HepG2 (cell line): ENCODE measurements around the gene LDLRAD4. TPM values are rescaled to one million over a fixed set of nuclear protein-coding genes. Genes with fewer than 3 reads are reported as not detected.

Experiments
- AKAP8 ChIP-seq: sonication (generic); formaldehyde crosslinking; IDR thresholded peaks from 2 replicates; pipeline ENCODE4 v1.5.1; 2020; ENCODE audit warnings: mild to moderate bottlenecking, missing genetic modification reagents
- CREM ChIP-seq, 2 experiments: sonication (generic) in 1 of 2; formaldehyde crosslinking in 1 of 2; IDR thresholded peaks; 2 replicates each; pipeline versions ENCODE4 v1.4.0 to v1.6.1; 2016 to 2020; ENCODE audit warnings: antibody characterized with exemption in 1 of 2, mild to moderate bottlenecking in 1 of 2, missing genetic modification reagents in 1 of 2
- KDM5A ChIP-seq: fragments of 200-600 bp; sonication (generic); IDR thresholded peaks from 2 replicates; pipeline ENCODE4 v1.7.0; 2018; ENCODE audit warnings: antibody characterized with exemption, mild to moderate bottlenecking, low read length, borderline replicate concordance
- MAF1 ChIP-seq: sonication (generic); formaldehyde crosslinking; IDR thresholded peaks from 2 replicates; pipeline ENCODE4 v1.5.0; 2020; ENCODE audit warnings: missing genetic modification reagents, borderline replicate concordance
- NBN ChIP-seq: fragments of 450-650 bp; conservative IDR thresholded peaks from 2 replicates; pipeline ENCODE4 v1.6.1; 2017
- NCOA2 ChIP-seq: sonication (generic); formaldehyde crosslinking; IDR thresholded peaks from 2 replicates; pipeline ENCODE4 v1.8.0; 2022; ENCODE audit warnings: inconsistent platforms
- NR2F6 ChIP-seq, 2 experiments: IDR thresholded peaks; 2 replicates each; pipeline ENCODE4 v1.6.1; 2016; ENCODE audit warnings: antibody characterized with exemption in 1 of 2, mild to moderate bottlenecking in 1 of 2
- RFX1 ChIP-seq: fragments of 450-650 bp; IDR thresholded peaks from 2 replicates; pipeline ENCODE4 v1.6.1; 2017
- SP5 ChIP-seq: IDR thresholded peaks from 2 replicates; pipeline ENCODE4 v1.6.1; 2016; ENCODE audit warnings: low read depth, borderline replicate concordance
- ZFP36 ChIP-seq: fragments of 150-350 bp; IDR thresholded peaks from 2 replicates; pipeline ENCODE4 v1.6.1; 2018; ENCODE audit warnings: borderline replicate concordance, low read length, low read depth; ENCODE audit not compliant: partially characterized antibody
- ZMYM3 ChIP-seq: sonication (generic); formaldehyde crosslinking; IDR thresholded peaks from 2 replicates; pipeline ENCODE4 v1.5.1; 2020; ENCODE audit warnings: mild to moderate bottlenecking, missing genetic modification reagents
- polyA plus RNA-seq, 8 experiments: library from polyadenylated mRNA; depleted of rRNA in 3 of 8; stranded (reverse) in 7 of 8; unstranded in 1 of 8; fragments of >200 nt; fragmentation: Illumina TruSeq in 4 of 8; extraction: Trizol in 4 of 8; gene quantifications; 2 replicates each; pipeline versions ENCODE4 v1.2.1 to v1.2.3, GENCODE V29; 2011 to 2016; ENCODE audit warnings: low read depth in 4 of 8, missing spikeins in 1 of 8, mixed read lengths in 1 of 8; ENCODE audit not compliant: insufficient read depth in 1 of 8
- total RNA-seq, 5 experiments: library from RNA; depleted of rRNA; stranded (reverse); fragments of >200 nt; fragmentation: Illumina TruSeq; extraction: Trizol; gene quantifications; 2 replicates each; pipeline ENCODE4 v1.2.3, GENCODE V29; 2016; ENCODE audit warnings: low read depth in 1 of 5
- TF ChIP-seq, protein P1 (sequence below), 2 experiments: sonication (generic) in 1 of 2; formaldehyde crosslinking in 1 of 2; IDR thresholded peaks; 2 replicates each; pipeline versions ENCODE4 v1.6.1 to v1.9.0; 2014 to 2022; ENCODE audit warnings: antibody characterized with exemption in 1 of 2, borderline replicate concordance in 1 of 2, inconsistent platforms in 1 of 2, low read depth in 1 of 2, missing genetic modification reagents in 1 of 2
- TF ChIP-seq, protein P2 (sequence below): IDR thresholded peaks from 2 replicates; pipeline ENCODE4 v1.6.1; 2016; ENCODE audit warnings: low read depth, borderline replicate concordance
- TF ChIP-seq, protein P3 (sequence below): sonication (generic); formaldehyde crosslinking; IDR thresholded peaks from 2 replicates; pipeline ENCODE4 v1.4.0; 2020; ENCODE audit warnings: mild to moderate bottlenecking, missing genetic modification reagents
- TF ChIP-seq, protein P4 (sequence below): IDR thresholded peaks from 2 replicates; pipeline ENCODE4 v1.6.1; 2016
- TF ChIP-seq, protein P5 (sequence below): sonication (generic); formaldehyde crosslinking; IDR thresholded peaks from 2 replicates; pipeline ENCODE4 v1.8.0; 2022; ENCODE audit warnings: mild to moderate bottlenecking, missing genetic modification reagents
- TF ChIP-seq, protein P6 (sequence below): IDR thresholded peaks from 2 replicates; pipeline ENCODE4 v1.6.1; 2016

Gene LDLRAD4
- total and polyA plus RNA-seq, 2 of the 13 experiments (the other 11 are each of a cell fraction or from before 2014, with no cell fraction given) = 13.6 to 20.9 TPM

DNA sequence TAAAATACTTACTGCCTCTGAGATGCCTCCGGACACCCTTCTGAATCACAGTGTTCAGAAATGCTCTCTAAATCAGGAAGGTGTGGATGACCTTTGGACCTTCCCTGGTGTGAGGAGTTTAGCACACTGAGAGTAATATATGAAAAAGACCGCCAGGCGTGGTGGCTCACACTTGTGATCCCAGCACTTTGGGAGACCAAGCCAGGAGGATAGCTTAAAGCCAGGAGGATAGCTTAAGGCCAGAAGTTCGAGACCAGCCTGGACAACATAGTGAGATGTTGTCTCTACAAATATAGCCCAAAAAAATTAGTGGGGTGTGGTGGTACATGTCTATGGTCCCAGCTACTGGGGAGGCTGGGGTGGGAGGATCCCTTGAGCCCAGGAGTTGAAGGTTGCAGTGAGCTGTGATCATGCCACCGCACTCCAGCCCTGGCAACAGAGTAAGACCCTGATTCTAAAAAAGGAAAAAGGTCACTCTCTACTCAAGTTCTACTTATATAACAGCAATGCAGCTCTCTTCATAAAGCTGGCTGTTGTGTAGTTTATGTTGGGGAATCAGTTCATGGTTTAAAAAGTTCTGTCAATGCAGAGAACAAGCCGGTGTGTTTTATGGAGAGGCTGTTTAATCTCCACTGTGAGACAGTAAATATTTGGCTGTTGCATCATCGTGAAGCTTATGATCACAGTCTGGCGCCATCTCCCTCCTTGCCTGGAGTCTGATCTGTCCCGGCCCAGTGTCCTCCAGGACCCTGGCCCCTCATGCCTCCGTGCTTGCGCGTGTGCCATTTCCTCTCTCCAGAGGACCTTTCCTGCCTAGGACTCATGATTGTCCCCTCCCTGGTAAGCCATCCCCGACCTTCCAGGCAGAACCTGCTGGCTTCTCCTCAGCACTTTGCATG is 323.3 kb downstream of the LDLRAD4 start (continued):
- TF ChIP-seq, protein P1, sequence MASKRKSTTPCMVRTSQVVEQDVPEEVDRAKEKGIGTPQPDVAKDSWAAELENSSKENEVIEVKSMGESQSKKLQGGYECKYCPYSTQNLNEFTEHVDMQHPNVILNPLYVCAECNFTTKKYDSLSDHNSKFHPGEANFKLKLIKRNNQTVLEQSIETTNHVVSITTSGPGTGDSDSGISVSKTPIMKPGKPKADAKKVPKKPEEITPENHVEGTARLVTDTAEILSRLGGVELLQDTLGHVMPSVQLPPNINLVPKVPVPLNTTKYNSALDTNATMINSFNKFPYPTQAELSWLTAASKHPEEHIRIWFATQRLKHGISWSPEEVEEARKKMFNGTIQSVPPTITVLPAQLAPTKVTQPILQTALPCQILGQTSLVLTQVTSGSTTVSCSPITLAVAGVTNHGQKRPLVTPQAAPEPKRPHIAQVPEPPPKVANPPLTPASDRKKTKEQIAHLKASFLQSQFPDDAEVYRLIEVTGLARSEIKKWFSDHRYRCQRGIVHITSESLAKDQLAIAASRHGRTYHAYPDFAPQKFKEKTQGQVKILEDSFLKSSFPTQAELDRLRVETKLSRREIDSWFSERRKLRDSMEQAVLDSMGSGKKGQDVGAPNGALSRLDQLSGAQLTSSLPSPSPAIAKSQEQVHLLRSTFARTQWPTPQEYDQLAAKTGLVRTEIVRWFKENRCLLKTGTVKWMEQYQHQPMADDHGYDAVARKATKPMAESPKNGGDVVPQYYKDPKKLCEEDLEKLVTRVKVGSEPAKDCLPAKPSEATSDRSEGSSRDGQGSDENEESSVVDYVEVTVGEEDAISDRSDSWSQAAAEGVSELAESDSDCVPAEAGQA (IDR thresholded peaks at IDR 0.05; ENCODE audit: low read depth) = 0 out of 2 replicates have a peak, but pooled peaks have one; percentile 18
- TF ChIP-seq, protein P1 (CRISPR knock-in tag; IDR thresholded peaks at IDR 0.05; ENCODE audit: borderline replicate concordance) = no peak
- TF ChIP-seq, protein P2, sequence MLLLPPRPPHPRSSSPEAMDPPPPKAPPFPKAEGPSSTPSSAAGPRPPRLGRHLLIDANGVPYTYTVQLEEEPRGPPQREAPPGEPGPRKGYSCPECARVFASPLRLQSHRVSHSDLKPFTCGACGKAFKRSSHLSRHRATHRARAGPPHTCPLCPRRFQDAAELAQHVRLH (CRISPR knock-in tag) = 0 out of 2 replicates have a peak, but pooled peaks have one; percentile 52
- TF ChIP-seq, protein P3, sequence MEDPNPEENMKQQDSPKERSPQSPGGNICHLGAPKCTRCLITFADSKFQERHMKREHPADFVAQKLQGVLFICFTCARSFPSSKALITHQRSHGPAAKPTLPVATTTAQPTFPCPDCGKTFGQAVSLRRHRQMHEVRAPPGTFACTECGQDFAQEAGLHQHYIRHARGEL (CRISPR knock-in tag) = no peak
- TF ChIP-seq RFX1 = no peak
- TF ChIP-seq ZMYM3 (CRISPR knock-in tag) = no peak; the same call in none of the 2 replicates
- TF ChIP-seq NR2F6 (IDR thresholded peaks at IDR 0.05) = peak; percentile 89
- peak; percentile 84; the same call in 1 of the 2 replicates for TF ChIP-seq NR2F6 (CRISPR knock-in tag; IDR thresholded peaks at IDR 0.05)
- TF ChIP-seq, protein P4, sequence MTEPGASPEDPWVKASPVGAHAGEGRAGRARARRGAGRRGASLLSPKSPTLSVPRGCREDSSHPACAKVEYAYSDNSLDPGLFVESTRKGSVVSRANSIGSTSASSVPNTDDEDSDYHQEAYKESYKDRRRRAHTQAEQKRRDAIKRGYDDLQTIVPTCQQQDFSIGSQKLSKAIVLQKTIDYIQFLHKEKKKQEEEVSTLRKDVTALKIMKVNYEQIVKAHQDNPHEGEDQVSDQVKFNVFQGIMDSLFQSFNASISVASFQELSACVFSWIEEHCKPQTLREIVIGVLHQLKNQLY (CRISPR knock-in tag) = peak; percentile 70
- TF ChIP-seq KDM5A = no peak; the same call in 1 of the 2 replicates
- TF ChIP-seq MAF1 (CRISPR knock-in tag) = no peak
- TF ChIP-seq CREM (IDR thresholded peaks at IDR 0.05) = peak; percentile 92
- TF ChIP-seq CREM (CRISPR knock-in tag; IDR thresholded peaks at IDR 0.05) = no peak
- peak; percentile 96 for TF ChIP-seq NCOA2 (CRISPR knock-in tag)
- TF ChIP-seq SP5 = peak; percentile 40; the same call in 1 of the 2 replicates
- TF ChIP-seq, protein P5, sequence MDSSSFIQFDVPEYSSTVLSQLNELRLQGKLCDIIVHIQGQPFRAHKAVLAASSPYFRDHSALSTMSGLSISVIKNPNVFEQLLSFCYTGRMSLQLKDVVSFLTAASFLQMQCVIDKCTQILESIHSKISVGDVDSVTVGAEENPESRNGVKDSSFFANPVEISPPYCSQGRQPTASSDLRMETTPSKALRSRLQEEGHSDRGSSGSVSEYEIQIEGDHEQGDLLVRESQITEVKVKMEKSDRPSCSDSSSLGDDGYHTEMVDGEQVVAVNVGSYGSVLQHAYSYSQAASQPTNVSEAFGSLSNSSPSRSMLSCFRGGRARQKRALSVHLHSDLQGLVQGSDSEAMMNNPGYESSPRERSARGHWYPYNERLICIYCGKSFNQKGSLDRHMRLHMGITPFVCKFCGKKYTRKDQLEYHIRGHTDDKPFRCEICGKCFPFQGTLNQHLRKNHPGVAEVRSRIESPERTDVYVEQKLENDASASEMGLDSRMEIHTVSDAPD (CRISPR knock-in tag) = peak; percentile 59
- peak; percentile 88; the same call in 1 of the 2 replicates for TF ChIP-seq AKAP8
- TF ChIP-seq NBN = no peak
- TF ChIP-seq ZFP36 = no peak
- TF ChIP-seq, protein P6, sequence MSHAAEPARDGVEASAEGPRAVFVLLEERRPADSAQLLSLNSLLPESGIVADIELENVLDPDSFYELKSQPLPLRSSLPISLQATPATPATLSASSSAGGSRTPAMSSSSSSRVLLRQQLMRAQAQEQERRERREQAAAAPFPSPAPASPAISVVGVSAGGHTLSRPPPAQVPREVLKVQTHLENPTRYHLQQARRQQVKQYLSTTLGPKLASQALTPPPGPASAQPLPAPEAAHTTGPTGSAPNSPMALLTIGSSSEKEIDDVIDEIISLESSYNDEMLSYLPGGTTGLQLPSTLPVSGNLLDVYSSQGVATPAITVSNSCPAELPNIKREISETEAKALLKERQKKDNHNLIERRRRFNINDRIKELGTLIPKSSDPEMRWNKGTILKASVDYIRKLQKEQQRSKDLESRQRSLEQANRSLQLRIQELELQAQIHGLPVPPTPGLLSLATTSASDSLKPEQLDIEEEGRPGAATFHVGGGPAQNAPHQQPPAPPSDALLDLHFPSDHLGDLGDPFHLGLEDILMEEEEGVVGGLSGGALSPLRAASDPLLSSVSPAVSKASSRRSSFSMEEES (CRISPR knock-in tag) = peak; percentile 94
